Breast epithelium (tissue), 4 donors: ENCODE results near the gene MRPL55. TPM values are rescaled to one million over a fixed set of nuclear protein-coding genes. Genes with fewer than 3 reads are reported as not detected.

Experiments used
- DNase-seq, 2 donors: peaks; one replicate each; pipeline ENCODE4 v3.0.0-alpha.2; 2019; ENCODE audit warnings: low spot score in 2 of 2
- H3K27ac ChIP-seq, 2 donors: fragments of 200-600 bp; sonication (generic) in 1 of 2; one replicate each; pipeline ENCODE4 v1.5.1; 2016 to 2019; ENCODE audit warnings: mild to moderate bottlenecking in 1 of 2
- H3K27me3 ChIP-seq, 2 donors: fragments of 200-600 bp; sonication (generic) in 1 of 2; one replicate each; pipeline versions ENCODE4 v1.5.1 to v1.6.0; 2017 to 2019; ENCODE audit warnings: control low read depth in 1 of 2, mild to moderate bottlenecking in 1 of 2
- H3K36me3 ChIP-seq: fragments of 200-600 bp; one replicate; pipeline ENCODE4 v1.5.1; 2019
- H3K4me1 ChIP-seq, 2 donors: fragments of 200-600 bp; sonication (generic); one replicate each; pipeline ENCODE4 v1.5.1; 2016 to 2019; ENCODE audit warnings: control low read depth in 1 of 2
- H3K4me3 ChIP-seq, 3 donors: fragments of 200-600 bp; sonication (generic); 1 replicate in 2 of 3; 2 replicates in 1 of 3; pipeline ENCODE4 v1.5.1; 2016 to 2019; ENCODE audit warnings: mild to moderate bottlenecking in 3 of 3, moderate library complexity in 2 of 3
- H3K9me3 ChIP-seq, 2 donors: fragments of 200-600 bp; sonication (generic) in 1 of 2; one replicate each; pipeline ENCODE4 v1.5.1; 2016 to 2019; ENCODE audit warnings: control low read depth in 1 of 2
- CTCF ChIP-seq, 3 donors: fragments of 450-650 bp; IDR thresholded peaks; one replicate each; pipeline ENCODE4 v1.5.1; 2016 to 2017; ENCODE audit warnings: antibody characterized with exemption in 3 of 3, mild to moderate bottlenecking in 3 of 3, moderate library complexity in 3 of 3
- POLR2A ChIP-seq: fragments of 450-650 bp; IDR thresholded peaks from one replicate; pipeline ENCODE4 v1.6.1; 2016; ENCODE audit warnings: antibody characterized with exemption, mild to moderate bottlenecking, moderate library complexity
- POLR2AphosphoS5 ChIP-seq, 3 donors: sonication (generic); formaldehyde crosslinking; IDR thresholded peaks; one replicate each; pipeline ENCODE4 v1.6.1; 2017; ENCODE audit warnings: antibody characterized with exemption in 3 of 3
- intact Hi-C: fragments of 100-400 bp; cut with DNase I; formaldehyde crosslinking; loops from one replicate; pipeline ENCODE4 v1.15.1; 2023; ENCODE audit warnings: low total_unique reads
- total RNA-seq, 3 donors: library from RNA; depleted of rRNA; stranded (reverse); fragments of >200 nt; gene quantifications; one replicate each; pipeline ENCODE4 v1.1.0, GENCODE V29; 2016

The MRPL55 gene
- total RNA-seq, 3 donors from 2014 or later = 76.4 to 108 (median 102) TPM

GRCh38 chr1:228144193-228144992, 35.3 kb upstream of the MRPL55 start:
- Histone ChIP-seq H3K4me1 (peaks cover 18 to 29% of the 10 kb centered on the region in 2 donors), H3K4me3 (peak overlapping the region in 1 of 3 donors; percentile 95), H3K36me3 (no peaks in the 10 kb centered on the region), H3K27ac (no peak overlapping the region), H3K9me3 (no peaks in the 10 kb centered on the region), H3K27me3 (no peaks in the 10 kb centered on the region)
- no peak for DNase-seq
- TF ChIP-seq POLR2A (no peak), CTCF (IDR thresholded peaks at IDR 0.05) (no peak), POLR2AphosphoS5 (IDR thresholded peaks at IDR 0.05) (no peak)
- intact Hi-C loops = no loop called here

GRCh38 chr1:228143480-228144192, 34.5 kb upstream of the MRPL55 start:
- DNase-seq = no peak
- no peaks in the 10 kb centered on the region for H3K9me3 ChIP-seq
- H3K4me3 ChIP-seq = peak overlapping the region in 1 of 3 donors; percentile 95
- H3K27ac ChIP-seq = no peak overlapping the region
- no peaks in the 10 kb centered on the region for H3K27me3 ChIP-seq
- TF ChIP-seq CTCF (IDR thresholded peaks at IDR 0.05) (no peak), POLR2A (no peak), POLR2AphosphoS5 (IDR thresholded peaks at IDR 0.05) (no peak)
- H3K36me3 ChIP-seq = no peaks in the 10 kb centered on the region
- H3K4me1 ChIP-seq = peaks cover 18 to 29% of the 10 kb centered on the region in 2 donors
- intact Hi-C loops = loop anchor here (1.0 kb wide), 1 partner anchor 21 kb away; no protein-coding TSS in a partner anchor

- intact Hi-C loops = loop anchor here (1.0 kb wide), 1 partner anchor 20 kb away; no protein-coding TSS in a partner anchor
- H3K36me3 ChIP-seq = no peaks in the 10 kb centered on the region
- H3K27me3 ChIP-seq = no peaks in the 10 kb centered on the region
- no peaks in the 10 kb centered on the region for H3K9me3 ChIP-seq
- TF ChIP-seq POLR2A (no peak), CTCF (IDR thresholded peaks at IDR 0.05) (no peak), POLR2AphosphoS5 (IDR thresholded peaks at IDR 0.05) (no peak)
- peak overlapping the region in 1 of 3 donors; percentile 95 for H3K4me3 ChIP-seq
- DNase-seq = no peak
- peaks cover 18 to 29% of the 10 kb centered on the region in 2 donors for H3K4me1 ChIP-seq
- H3K27ac ChIP-seq = peak overlapping the region; percentile 90 to 98
Measured at GRCh38 chr1:228142701-228143136, 33.6 kb upstream of the MRPL55 start.

- peak overlapping the region; percentile 90 to 98 for H3K27ac ChIP-seq
- H3K36me3 ChIP-seq = no peaks in the 10 kb centered on the region
- intact Hi-C loops = no loop called here
- DNase-seq = no peak
- H3K9me3 ChIP-seq = no peaks in the 10 kb centered on the region
- TF ChIP-seq POLR2AphosphoS5 (IDR thresholded peaks at IDR 0.05) (no peak), POLR2A (no peak)
- no peaks in the 10 kb centered on the region for H3K27me3 ChIP-seq
- peak overlapping the region; percentile 64 to 95 (median 87) for H3K4me3 ChIP-seq
- peaks cover 18 to 29% of the 10 kb centered on the region in 2 donors for H3K4me1 ChIP-seq
Measured at GRCh38 chr1:228142155-228142691, 33.1 kb upstream of the MRPL55 start.

- H3K4me1 ChIP-seq = peaks cover 18 to 29% of the 10 kb centered on the region in 2 donors
- TF ChIP-seq POLR2AphosphoS5 (IDR thresholded peaks at IDR 0.05) = peak in 1 of 3 donors; percentile 30
- TF ChIP-seq CTCF (IDR thresholded peaks at IDR 0.05) = no peak
- TF ChIP-seq POLR2A = no peak
Measured at GRCh38 chr1:228141226-228142044, 32.3 kb upstream of the MRPL55 start.

More at GRCh38 chr1:228141226-228142044, 32.3 kb upstream of the MRPL55 start:
- Histone ChIP-seq H3K9me3 (no peaks in the 10 kb centered on the region), H3K27ac (peak overlapping the region; percentile 90 to 98), H3K36me3 (no peaks in the 10 kb centered on the region), H3K4me3 (peak overlapping the region; percentile 64 to 95 (median 87)), H3K27me3 (no peaks in the 10 kb centered on the region)
- intact Hi-C loops = no loop called here
- peak in 1 of 2 donors; percentile 79 for DNase-seq
